H1 (cell line): ENCODE results near the gene DNLZ. TPM values are rescaled to one million over a fixed set of nuclear protein-coding genes. Genes with fewer than 3 reads are reported as not detected.
A peak's percentile ranks its signal among the peaks of the same experiment; 100 is the strongest.

Experiments
- CTCF ChIA-PET: fragments of 300-600 bp; sonication (Branson Sonifier 250); formaldehyde crosslinking; loops from one replicate; lab custom pipeline; 2021; ENCODE audit not compliant: partially characterized antibody; lab: Charles Lee
- POLR2A ChIA-PET: fragments of 300-600 bp; sonication (Branson Sonifier 250); formaldehyde crosslinking; loops from one replicate; lab custom pipeline; 2021; ENCODE audit warnings: inconsistent platforms; ENCODE audit not compliant: partially characterized antibody; lab: Charles Lee
- DNase-seq, 2 experiments: peaks; one replicate each; pipeline versions ENCODE4 v3.0.0 to v3.0.0-alpha.2; 2010 to 2022; ENCODE audit warnings: low spot score in 2 of 2, low read depth in 1 of 2, mixed read lengths in 1 of 2
- FAIRE-seq: peaks from 2 replicates; lab custom pipeline; 2011; peaks lifted over from hg19 to GRCh38; lab: Jason Lieb, UNC
- H2AFZ ChIP-seq: 2 replicates; pipeline ENCODE4 v1.8.1; 2012; ENCODE audit warnings: low read length, inconsistent platforms
- H2AK5ac ChIP-seq: 2 replicates; pipeline ENCODE4 v1.6.1; 2013; ENCODE audit warnings: low read depth, low read length
- H2BK120ac ChIP-seq: replicated peaks from 2 replicates; pipeline ENCODE3; 2013; ENCODE audit warnings: low read depth, low read length, inconsistent platforms
- H2BK12ac ChIP-seq: 2 replicates; pipeline ENCODE4 v1.6.1; 2013; ENCODE audit warnings: low read depth, low read length
- H2BK15ac ChIP-seq: 2 replicates; pipeline ENCODE4 v1.6.1; 2013; ENCODE audit warnings: low read length
- H2BK20ac ChIP-seq: 2 replicates; pipeline ENCODE4 v1.6.1; 2013; ENCODE audit warnings: low read length
- H2BK5ac ChIP-seq: 2 replicates; pipeline ENCODE4 v1.6.1; 2013; ENCODE audit warnings: low read depth, low read length
- H3K14ac ChIP-seq: 2 replicates; pipeline ENCODE4 v1.6.1; 2013; ENCODE audit warnings: inconsistent platforms; ENCODE audit not compliant: insufficient read length
- H3K18ac ChIP-seq: 2 replicates; pipeline ENCODE4 v1.6.1; 2013; ENCODE audit warnings: low read length; ENCODE audit errors: extremely low read depth
- H3K23ac ChIP-seq: 2 replicates; pipeline ENCODE4 v1.6.1; 2013; ENCODE audit warnings: inconsistent platforms; ENCODE audit not compliant: insufficient read length
- H3K23me2 ChIP-seq: 2 replicates; pipeline ENCODE4 v1.6.1; 2013; ENCODE audit warnings: low read depth, low read length
- H3K27ac ChIP-seq: 2 replicates; pipeline ENCODE4 v1.6.1; 2011; ENCODE audit warnings: low read depth, low read length, inconsistent platforms
- H3K27me3 ChIP-seq, 4 experiments: replicated peaks in 1 of 4; 1 replicate in 1 of 4; 2 replicates in 3 of 4; pipeline versions ENCODE4 v1.6.1 to v1.8.1; 2011 to 2013; ENCODE audit warnings: low read length in 3 of 4, mild to moderate bottlenecking in 3 of 4, inconsistent platforms in 2 of 4, mixed read lengths in 2 of 4, moderate library complexity in 1 of 4; ENCODE audit not compliant: control insufficient read depth in 3 of 4, insufficient read depth in 3 of 4; ENCODE audit errors: extremely low read depth in 1 of 4
- H3K36me3 ChIP-seq, 4 experiments: 2 replicates each; pipeline versions ENCODE4 v1.6.1 to v1.8.1; 2011 to 2013; ENCODE audit warnings: mild to moderate bottlenecking in 4 of 4, low read length in 3 of 4, moderate library complexity in 2 of 4, control low read depth in 1 of 4, inconsistent platforms in 1 of 4; ENCODE audit not compliant: insufficient read depth in 4 of 4, control insufficient read depth in 2 of 4
- H3K4ac ChIP-seq: replicated peaks from 2 replicates; pipeline ENCODE3; 2013; ENCODE audit warnings: low read length, low read depth, mixed read lengths, inconsistent platforms; ENCODE audit not compliant: insufficient read length
- H3K4me1 ChIP-seq, 4 experiments: replicated peaks in 1 of 4; 1 replicate in 1 of 4; 2 replicates in 3 of 4; pipeline versions ENCODE4 v1.6.1 to v1.8.1; 2011 to 2013; ENCODE audit warnings: low read length in 3 of 4, inconsistent platforms in 2 of 4, mixed read lengths in 1 of 4; ENCODE audit not compliant: insufficient read depth in 4 of 4, control insufficient read depth in 3 of 4
- H3K4me2 ChIP-seq, 2 experiments: 2 replicates each; pipeline versions ENCODE4 v1.6.1 to v1.8.1; 2011 to 2013; ENCODE audit warnings: low read depth in 2 of 2, low read length in 2 of 2, control low read depth in 1 of 2, inconsistent platforms in 1 of 2, mild to moderate bottlenecking in 1 of 2; ENCODE audit not compliant: insufficient read depth in 1 of 2
- H3K4me3 ChIP-seq, 4 experiments: fragments of 200-600, 300-600 bp in 1 of 4; sonication (generic), shearing (Covaris generic), sonication (Bioruptor Twin) in 1 of 4; 2 replicates each; pipeline versions ENCODE4 v1.5.1 to v1.8.1; 2011 to 2016; ENCODE audit warnings: low read length in 4 of 4, low read depth in 3 of 4, control low read depth in 2 of 4, inconsistent platforms in 2 of 4, mild to moderate bottlenecking in 2 of 4, mixed read lengths in 1 of 4, moderate library complexity in 1 of 4; ENCODE audit not compliant: insufficient read depth in 2 of 4; ENCODE audit errors: extremely low read depth in 1 of 4
- H3K56ac ChIP-seq: replicated peaks from 2 replicates; pipeline ENCODE3; 2013; ENCODE audit warnings: low read depth, mild to moderate bottlenecking, mixed read lengths, low read length, inconsistent platforms; ENCODE audit not compliant: insufficient read length
- H3K79me1 ChIP-seq: 2 replicates; pipeline ENCODE4 v1.6.1; 2013; ENCODE audit warnings: low read depth, low read length, control low read depth
- H3K79me2 ChIP-seq, 2 experiments: 2 replicates each; pipeline versions ENCODE4 v1.6.1 to v1.8.1; 2012 to 2013; ENCODE audit warnings: low read length in 2 of 2, mild to moderate bottlenecking in 2 of 2, inconsistent platforms in 1 of 2; ENCODE audit not compliant: insufficient read depth in 2 of 2, control insufficient read depth in 1 of 2
- H3K9ac ChIP-seq, 4 experiments: replicated peaks in 1 of 4; 1 replicate in 1 of 4; 2 replicates in 3 of 4; pipeline versions ENCODE4 v1.6.1 to v1.8.1; 2011 to 2013; ENCODE audit warnings: low read depth in 3 of 4, low read length in 3 of 4, control low read depth in 2 of 4, mild to moderate bottlenecking in 2 of 4, moderate library complexity in 2 of 4, inconsistent platforms in 1 of 4; ENCODE audit errors: extremely low read depth in 1 of 4
- H3K9me3 ChIP-seq, 2 experiments: 2 replicates each; pipeline versions ENCODE4 v1.6.1 to v1.8.1; 2012 to 2013; ENCODE audit warnings: mild to moderate bottlenecking in 2 of 2, moderate library complexity in 2 of 2, control low read depth in 1 of 2, inconsistent platforms in 1 of 2, low read depth in 1 of 2, low read length in 1 of 2, mixed read lengths in 1 of 2; ENCODE audit not compliant: insufficient read depth in 2 of 2
- H4K20me1 ChIP-seq, 2 experiments: replicated peaks in 1 of 2; 2 replicates each; pipeline versions ENCODE3 to v1.8.1; 2011 to 2013; ENCODE audit warnings: inconsistent platforms in 2 of 2, low read length in 2 of 2, mild to moderate bottlenecking in 1 of 2; ENCODE audit not compliant: insufficient read depth in 2 of 2, control insufficient read depth in 1 of 2
- H4K5ac ChIP-seq: 2 replicates; pipeline ENCODE4 v1.6.1; 2013; ENCODE audit warnings: low read length, low read depth, mixed read lengths, inconsistent platforms; ENCODE audit not compliant: insufficient read length
- H4K8ac ChIP-seq: 2 replicates; pipeline ENCODE4 v1.8.0; 2013; ENCODE audit warnings: mild to moderate bottlenecking, moderate library complexity, low read length, inconsistent platforms; ENCODE audit not compliant: insufficient read depth; ENCODE audit errors: extremely low read depth
- H4K91ac ChIP-seq: replicated peaks from 2 replicates; pipeline ENCODE3; 2013; ENCODE audit warnings: low read length, mixed read lengths, inconsistent platforms; ENCODE audit not compliant: insufficient read length
- BCL11A ChIP-seq, 2 experiments: IDR thresholded peaks; one replicate each; pipeline ENCODE4 v1.6.1; 2011; ENCODE audit warnings: low read depth in 2 of 2, low read length in 2 of 2, mild to moderate bottlenecking in 2 of 2
- BRCA1 ChIP-seq: IDR thresholded peaks from 2 replicates; pipeline ENCODE4 v1.6.1; 2012; ENCODE audit warnings: low read depth, low read length, improper control_type of control experiment
- EP300 ChIP-seq, 2 experiments: IDR thresholded peaks; 1 replicate in 1 of 2; 2 replicates in 1 of 2; pipeline ENCODE4 v1.6.1; 2011 to 2012; ENCODE audit warnings: low read depth in 2 of 2, low read length in 2 of 2, mild to moderate bottlenecking in 2 of 2, borderline replicate concordance in 1 of 2, inconsistent platforms in 1 of 2, moderate library complexity in 1 of 2
- GTF2F1 ChIP-seq: IDR thresholded peaks from 2 replicates; pipeline ENCODE4 v1.6.1; 2012; ENCODE audit warnings: low read depth, low read length, improper control_type of control experiment, borderline replicate concordance
- HDAC6 ChIP-seq: IDR thresholded peaks from one replicate; pipeline ENCODE4 v1.7.1; 2012; ENCODE audit warnings: low read depth, mild to moderate bottlenecking, inconsistent platforms, low read length, moderate library complexity
- MAFK ChIP-seq: IDR thresholded peaks from 2 replicates; pipeline ENCODE4 v1.6.1; 2012; ENCODE audit warnings: low read depth, mild to moderate bottlenecking, improper control_type of control experiment, low read length
- POLR2A ChIP-seq, 2 experiments: IDR thresholded peaks; 1 replicate in 1 of 2; 2 replicates in 1 of 2; pipeline ENCODE4 v1.6.1; 2011; ENCODE audit warnings: low read depth in 2 of 2, low read length in 2 of 2, mild to moderate bottlenecking in 2 of 2; ENCODE audit errors: control extremely low read depth in 1 of 2
- POU5F1 ChIP-seq: IDR thresholded peaks from 2 replicates; pipeline ENCODE4 v1.6.1; 2011; ENCODE audit warnings: low read depth, mild to moderate bottlenecking, low read length, moderate library complexity
- SAP30 ChIP-seq: fragments of 300-600 bp; sonication (generic); IDR thresholded peaks from 2 replicates; pipeline ENCODE4 v1.7.1; 2012; ENCODE audit warnings: low read length, moderate library complexity, mild to moderate bottlenecking, inconsistent platforms; ENCODE audit not compliant: insufficient read depth, insufficient replicate concordance
- SIX5 ChIP-seq: IDR thresholded peaks from 2 replicates; pipeline ENCODE4 v1.6.1; 2011; ENCODE audit warnings: mild to moderate bottlenecking, low read depth, low read length
- SP2 ChIP-seq: IDR thresholded peaks from 2 replicates; pipeline ENCODE4 v1.6.1; 2012; ENCODE audit warnings: mild to moderate bottlenecking, low read length, inconsistent platforms
- TAF7 ChIP-seq: optimal IDR thresholded peaks from 2 replicates; pipeline ENCODE3; 2011; ENCODE audit warnings: low read depth, mild to moderate bottlenecking, inconsistent platforms, low read length, moderate library complexity, borderline replicate concordance
- TCF12 ChIP-seq: IDR thresholded peaks from 2 replicates; pipeline ENCODE4 v1.6.1; 2011; ENCODE audit warnings: low read depth, mild to moderate bottlenecking, low read length
- TEAD4 ChIP-seq: IDR thresholded peaks from 2 replicates; pipeline ENCODE4 v1.6.1; 2012; ENCODE audit warnings: low read depth, low read length, inconsistent platforms, mixed read lengths
- YY1 ChIP-seq: IDR thresholded peaks from 2 replicates; pipeline ENCODE4 v1.6.1; 2011; ENCODE audit warnings: low read depth, mild to moderate bottlenecking, low read length
- WGBS, 2 experiments: shearing (Covaris generic) in 1 of 2; methylation state at CpG; one replicate each; pipeline versions ENCODE4 v1.1.6 to v1.1.7; 2013 to 2015; ENCODE audit warnings: low lambda C conversion rate in 2 of 2, mixed read lengths in 2 of 2, inconsistent platforms in 1 of 2, low coverage in 1 of 2, missing lambda C conversion rate in 1 of 2; ENCODE audit not compliant: insufficient replicate concordance in 2 of 2, insufficient coverage in 1 of 2, insufficient read length in 1 of 2; ENCODE audit errors: extremely low coverage in 1 of 2, missing lambda C conversion rate in 1 of 2; 5-methylcytosine and 5-hydroxymethylcytosine counted together
- polyA plus RNA-seq, 7 experiments: library from polyadenylated mRNA; depleted of rRNA in 3 of 7; stranded (reverse) in 5 of 7; unstranded in 2 of 7; fragments of >200 nt in 5 of 7; fragments of 200-250 nt in 2 of 7; gene quantifications; 1 replicate in 5 of 7; 2 replicates in 1 of 7; 4 replicates in 1 of 7; pipeline versions ENCODE4 v1.2.1 to v1.2.3, GENCODE V29; 2011 to 2013; ENCODE audit warnings: missing spikeins in 2 of 7, mixed read lengths in 2 of 7
- total RNA-seq: library from RNA; stranded (reverse); fragmentation: NEBNext Ultra II Directional; extraction: Animal tissue kit (Norgen Biotek cat#: 25700); gene quantifications from 2 replicates; pipeline ENCODE4 v1.2.1, GENCODE V29; 2021

The DNLZ gene
- total and polyA plus RNA-seq, 2 of the 8 experiments (the other 6 are each of a cell fraction or from before 2014, with no cell fraction given), result 11.6 to 17.9 TPM

DNA sequence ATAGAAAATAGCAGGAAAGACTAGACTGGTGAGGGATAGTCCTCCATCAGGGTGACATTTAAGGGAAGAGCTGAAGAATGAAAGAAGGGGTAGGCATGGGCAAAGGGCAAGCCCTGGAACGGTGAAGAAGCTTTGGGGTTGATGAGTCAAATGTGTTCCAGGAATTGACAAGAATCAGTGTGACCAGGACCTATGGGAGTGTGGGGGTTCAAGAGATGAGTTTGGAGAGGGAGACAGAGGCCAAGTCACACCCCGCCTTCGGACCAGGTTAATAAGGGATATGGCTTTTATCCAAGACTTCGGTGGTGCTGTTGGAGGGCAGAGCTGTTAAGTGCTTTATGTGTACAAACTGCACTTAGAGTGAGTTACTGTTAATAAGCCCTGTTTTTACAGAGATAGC, 47.8 kb upstream of the DNLZ start:
- Histone ChIP-seq H3K23ac (no peak overlapping the region), H2BK5ac (0 out of 2 replicates have a peak overlapping the region, but pooled peaks have one; percentile 24), H2AK5ac (no peak overlapping the region), H3K4me2 (peak overlapping the region; percentile 68 to 92), H4K5ac (no peak overlapping the region), H2BK120ac (no peak overlapping the region), H3K14ac (no peak overlapping the region), H4K20me1 (peaks cover 17 to 18% of the 10 kb centered on the region in 2 experiments), H3K56ac (no peak overlapping the region), H3K23me2 (peaks cover 9% of the 10 kb centered on the region), H2BK15ac (no peak overlapping the region), H3K18ac (no peak overlapping the region), H3K9ac (peak overlapping the region in 2 of 4 experiments; percentile 78 to 92; a peak in 3 of 7 replicates), H3K36me3 (peaks cover 24 to 44% (median 35%) of the 10 kb centered on the region in 4 experiments), H2AFZ (no peak overlapping the region), H3K27me3 (no peaks in the 10 kb centered on the region), H3K4me1 (peaks cover 0 to 3% (median 3%) of the 10 kb centered on the region in 4 experiments; a peak in 4 of 7 replicates), H3K4me3 (peak overlapping the region; percentile 87 to 93 (median 92)), H2BK20ac (no peak overlapping the region), H3K79me1 (peaks cover 21% of the 10 kb centered on the region), H4K8ac (no peak overlapping the region; the same call in 1 of the 2 replicates), H2BK12ac (no peak overlapping the region; the same call in 1 of the 2 replicates), H3K9me3 (no peaks in the 10 kb centered on the region), H3K4ac (no peak overlapping the region), H3K27ac (no peak overlapping the region), H3K79me2 (peaks cover 11 to 53% of the 10 kb centered on the region in 2 experiments), H4K91ac (no peak overlapping the region)
- DNase-seq, result no peak
- TF ChIP-seq SP2 (no peak), GTF2F1 (no peak), SIX5 (no peak), MAFK (no peak), BCL11A (IDR thresholded peaks at IDR 0.05; ENCODE audit: low read depth in 2 of 2, low read length in 2 of 2) (no peak), YY1 (no peak), TEAD4 (no peak), POU5F1 (no peak), BRCA1 (no peak), TAF7 (no peak), TCF12 (no peak), POLR2A (IDR thresholded peaks at IDR 0.05; ENCODE audit: control extremely low read depth in 1 of 2, low read depth in 2 of 2, low read length in 2 of 2) (no peak), SAP30 (no peak), HDAC6 (no peak), EP300 (IDR thresholded peaks at IDR 0.05; ENCODE audit: borderline replicate concordance in 1 of 2, low read depth in 2 of 2, low read length in 2 of 2) (no peak)
- 88% methylated on average over 4 of the region's 4 CpGs; no CpG with 5 or more reads in 1 of the 2 experiments for WGBS, 2 experiments
- FAIRE-seq, result no peak
- POLR2A ChIA-PET, result interaction anchor here (0.7 to 8.0 kb wide), 6 partner anchors 13 to 68 kb away, joined by 3 to 123 read pairs (median 4); partner anchors contain the start of gene SNAPC4
- CTCF ChIA-PET, result interaction anchor here (1.5 to 1.8 kb wide), 2 partner anchors 74 to 77 kb away, joined by 3 to 4 read pairs; no protein-coding TSS in a partner anchor
